Activated CD8-positive, alpha-beta memory T cell treated with anti-CD3 and anti-CD28 coated beads, Interleukin-2, amount 50 U/mL, for 24 hours (primary cell): ENCODE measurements around the gene EFCAB9.
A peak's percentile ranks its signal among the peaks of the same experiment; 100 is the strongest.
"Not testable (repeated sequence)": the region's sequence is repeated elsewhere in the genome, so short reads cannot be mapped to it uniquely, and the experiment has no call there.

Experiments
- DNase-seq: peaks from one replicate; pipeline ENCODE4 v3.0.0-alpha.2; 2020; ENCODE audit errors: extremely low read depth

EFCAB9 gene

GRCh38 chr5:172188033-172188892 is 5.7 kb upstream of the EFCAB9 start, which contains the start of gene STK10:
Gene STK10, minus strand, starts transcription at chr5:172188224. Its CDS starts 182 bp downstream, at chr5:172188042.
- DNase-seq: peak; percentile 77

DNA sequence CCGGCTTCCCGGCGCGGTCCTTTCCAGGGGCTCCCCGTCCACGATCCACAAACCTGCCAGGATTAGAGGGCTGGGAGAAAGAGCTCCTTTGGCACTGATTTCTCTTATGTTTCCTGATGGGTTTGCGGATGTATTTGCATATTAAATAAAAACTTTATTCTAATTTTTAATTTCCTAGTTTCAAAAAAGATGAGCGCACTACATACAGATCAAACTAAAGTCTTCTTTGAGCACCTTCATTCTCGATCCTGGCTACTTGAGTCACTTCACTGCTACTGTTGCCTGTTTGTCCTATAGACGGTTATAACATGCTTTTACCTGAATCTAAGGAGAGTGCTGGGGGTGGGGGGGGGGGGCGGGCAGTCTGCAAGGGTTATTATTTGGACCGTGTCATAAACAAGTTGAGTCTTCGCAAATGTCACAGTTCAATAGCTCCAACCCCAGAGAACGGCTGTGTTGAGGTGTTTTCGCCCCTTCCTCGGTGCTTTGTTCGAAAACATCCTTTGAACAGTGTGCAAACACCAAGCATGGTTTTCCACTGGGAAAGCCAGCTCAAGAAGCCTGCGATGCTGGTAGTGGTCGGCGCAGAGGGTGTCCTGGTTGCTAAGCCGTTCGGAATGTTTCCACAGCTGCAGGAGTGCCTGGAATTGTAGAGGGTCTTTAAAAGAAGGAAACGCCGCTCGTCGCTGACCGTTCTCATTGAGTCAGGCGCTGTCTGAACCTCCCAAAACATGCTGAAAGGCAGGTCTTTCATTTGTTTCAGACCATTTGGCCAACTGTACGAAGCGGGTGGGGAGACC is 4.9 kb upstream of the EFCAB9 start:
- DNase-seq: no peak

DNA sequence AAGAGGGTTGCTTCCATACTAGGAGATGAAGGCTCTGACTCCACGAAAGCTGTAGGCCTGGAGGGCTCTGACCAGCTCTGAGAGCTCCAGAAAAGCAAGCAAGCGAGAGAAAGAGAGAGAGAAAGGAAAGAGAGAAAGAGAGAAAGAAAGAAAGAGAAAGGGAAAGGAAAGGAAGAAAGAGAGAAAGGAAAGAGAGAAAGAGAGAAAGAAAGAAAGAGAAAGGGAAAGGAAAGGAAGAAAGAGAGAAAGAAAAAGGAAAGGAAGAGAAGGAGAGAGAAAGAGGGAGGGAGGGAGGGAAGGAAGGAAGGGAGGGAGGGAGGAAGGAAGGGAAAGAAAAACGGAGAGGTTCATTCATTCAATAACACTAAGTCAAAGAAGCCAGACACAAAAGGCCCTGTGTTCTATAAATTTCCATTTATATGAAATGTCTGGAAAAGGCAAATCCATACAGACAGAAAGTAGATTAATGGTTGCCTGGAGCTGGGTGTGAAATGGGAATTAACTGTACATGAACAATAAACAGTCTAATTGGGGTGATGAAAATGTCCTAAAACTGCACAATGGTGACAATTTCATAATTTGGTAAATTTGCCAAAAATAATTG is 4.2 kb upstream of the EFCAB9 start:
- no peak for DNase-seq

DNA sequence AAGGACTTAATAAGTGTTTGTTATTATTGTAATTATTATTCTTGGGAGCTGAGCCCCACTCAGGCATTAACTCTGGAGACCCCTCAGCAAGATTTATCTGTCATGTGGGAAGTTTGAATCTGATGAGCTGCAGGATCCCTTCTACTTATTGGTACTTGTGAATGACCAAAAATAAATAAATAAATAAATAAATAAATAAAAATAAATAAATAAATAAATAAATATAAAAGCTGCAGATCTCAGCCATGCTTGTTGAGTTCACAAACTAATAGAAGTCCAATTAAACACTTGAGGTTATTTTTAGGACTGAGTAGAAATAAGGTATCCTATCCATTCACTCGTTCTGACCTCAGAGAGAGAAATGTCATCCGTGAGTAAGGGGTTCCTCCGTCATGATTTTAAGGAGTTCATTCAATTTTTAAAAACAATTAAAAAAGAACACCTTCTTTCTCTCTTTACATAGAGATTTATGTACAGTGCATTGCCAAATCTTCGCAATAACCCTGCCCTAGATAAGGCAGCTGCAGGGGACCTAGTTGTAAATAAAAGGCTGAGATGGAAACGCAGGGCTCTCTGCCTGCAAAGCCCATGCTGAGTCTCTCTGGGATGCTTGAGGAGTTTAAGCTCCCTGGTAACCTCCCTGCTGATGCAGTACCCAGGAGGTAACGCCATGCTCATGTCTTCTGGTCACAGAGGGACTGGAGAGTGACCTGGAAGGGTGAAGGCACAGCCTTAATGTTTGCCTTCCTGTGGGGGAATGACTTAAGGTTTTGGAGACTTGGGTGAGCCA is 1.2 kb downstream of the EFCAB9 start:
- DNase-seq: no peak

- DNase-seq: not testable (repeated sequence)
These were observed 3.8 kb downstream of the EFCAB9 start for GRCh38 chr5:172197775-172198174.

- DNase-seq: no peak
These were observed 5.5 kb downstream of the EFCAB9 start for GRCh38 chr5:172199446-172199845.

DNA sequence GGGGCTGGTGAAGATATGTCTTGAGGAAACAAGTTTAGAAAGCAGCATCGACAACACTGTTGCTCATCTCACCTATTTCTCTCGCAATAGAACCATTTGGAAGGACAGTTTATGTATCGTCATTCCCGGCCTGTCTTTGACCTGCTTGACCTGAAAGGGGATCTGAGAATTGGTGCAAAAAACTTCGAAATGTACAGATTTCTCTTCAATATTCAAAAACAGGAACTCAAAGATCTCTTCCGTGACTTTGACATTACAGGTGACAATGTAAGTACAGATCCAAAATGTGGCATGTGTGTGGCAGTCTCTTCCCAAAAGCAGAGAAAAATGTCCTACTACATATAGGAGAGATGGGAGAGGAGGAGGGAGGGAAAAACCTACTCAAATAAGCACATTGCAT is 6.5 kb downstream of the EFCAB9 start:
- no peak for DNase-seq

DNA sequence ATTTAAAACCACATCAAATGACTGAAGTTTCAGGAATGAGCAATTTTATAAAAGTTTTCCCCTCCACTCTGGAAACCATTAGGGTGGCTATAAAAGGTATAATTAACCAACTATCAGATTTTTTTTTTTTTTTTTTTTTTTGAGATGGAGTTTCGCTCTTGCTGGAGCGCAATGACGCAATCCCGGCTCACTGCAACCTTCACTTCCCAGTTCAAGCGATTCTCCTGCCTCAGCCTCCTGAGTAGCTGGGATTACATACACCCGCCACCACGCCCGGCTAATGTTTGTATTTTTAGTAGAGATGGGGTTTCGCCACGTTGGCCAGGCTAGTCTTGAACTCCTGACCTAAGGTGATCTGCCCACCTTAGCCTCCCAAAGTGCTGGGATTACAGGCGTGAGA is 12.0 kb downstream of the EFCAB9 start:
- not testable (repeated sequence) for DNase-seq

- DNase-seq: no peak
These were observed 13.5 kb downstream of the EFCAB9 start for GRCh38 chr5:172207511-172207910.

DNA sequence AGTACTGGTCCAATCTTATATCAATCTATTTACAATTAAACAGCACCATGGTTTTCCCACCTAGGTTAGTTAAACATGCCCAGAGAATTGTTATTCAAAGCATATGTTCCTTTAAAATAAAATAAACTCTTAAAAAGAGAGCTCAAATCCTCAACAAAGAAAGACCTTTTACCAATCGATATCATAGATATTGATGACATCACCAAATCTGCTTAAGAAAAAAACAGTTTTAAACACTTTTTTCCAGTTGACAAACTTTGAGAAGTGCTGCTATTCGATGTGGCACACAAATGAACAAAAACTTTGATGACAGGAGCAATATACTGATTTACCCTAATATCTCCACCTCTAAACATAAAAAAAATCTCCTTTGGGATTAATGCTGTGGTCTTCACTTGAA is 15.7 kb downstream of the EFCAB9 start:
- no peak for DNase-seq

- no peak for DNase-seq
These were observed 17.7 kb downstream of the EFCAB9 start for GRCh38 chr5:172211676-172212075.

- DNase-seq: no peak
These were observed 19.2 kb downstream of the EFCAB9 start for GRCh38 chr5:172213126-172213525.

DNA sequence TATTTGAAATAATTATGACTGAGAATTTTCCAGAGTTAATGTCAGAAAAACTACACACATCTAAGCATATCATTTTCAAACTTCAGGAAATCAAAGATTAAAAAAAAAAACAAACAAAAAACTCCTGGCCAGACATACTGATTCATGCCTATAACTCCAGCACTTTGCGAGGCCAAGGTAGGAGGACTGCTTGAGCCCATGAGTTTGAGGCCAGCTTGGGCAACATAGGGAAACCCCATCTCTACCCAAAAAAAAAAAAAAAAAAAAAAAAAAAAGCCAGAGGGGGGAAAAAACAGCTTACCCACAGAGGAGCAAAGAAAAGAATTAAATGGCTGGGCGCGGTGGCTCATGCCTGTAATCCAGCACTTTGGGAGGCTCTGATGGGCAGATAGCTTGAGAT is 22.4 kb downstream of the EFCAB9 start:
- no peak for DNase-seq

- no peak for DNase-seq
These were observed 25.3 kb downstream of the EFCAB9 start for GRCh38 chr5:172219296-172219695.

- DNase-seq: no peak
These were observed 30.2 kb downstream of the EFCAB9 start for GRCh38 chr5:172223901-172224873.

- DNase-seq: no peak
These were observed 31.0 kb downstream of the EFCAB9 start for GRCh38 chr5:172224996-172225395.

DNA sequence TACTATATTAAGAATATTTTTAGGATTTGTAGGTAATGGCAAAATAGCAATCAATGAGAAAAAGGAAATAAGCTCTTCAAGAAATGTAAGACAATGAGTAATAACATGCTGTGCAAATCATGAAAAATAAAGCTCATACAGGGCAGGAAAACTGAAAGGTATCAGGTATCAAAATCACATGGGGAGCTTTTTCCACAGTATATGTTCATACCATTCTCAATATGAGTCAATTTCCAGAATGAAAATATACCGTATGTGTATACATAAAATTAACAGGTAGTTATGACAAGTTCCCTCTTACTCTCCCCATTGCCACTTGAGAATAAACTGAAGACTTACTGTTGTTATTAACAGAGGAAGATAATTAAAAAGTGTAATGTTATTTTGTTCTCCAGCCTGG is 35.9 kb downstream of the EFCAB9 start:
- no peak for DNase-seq

DNA sequence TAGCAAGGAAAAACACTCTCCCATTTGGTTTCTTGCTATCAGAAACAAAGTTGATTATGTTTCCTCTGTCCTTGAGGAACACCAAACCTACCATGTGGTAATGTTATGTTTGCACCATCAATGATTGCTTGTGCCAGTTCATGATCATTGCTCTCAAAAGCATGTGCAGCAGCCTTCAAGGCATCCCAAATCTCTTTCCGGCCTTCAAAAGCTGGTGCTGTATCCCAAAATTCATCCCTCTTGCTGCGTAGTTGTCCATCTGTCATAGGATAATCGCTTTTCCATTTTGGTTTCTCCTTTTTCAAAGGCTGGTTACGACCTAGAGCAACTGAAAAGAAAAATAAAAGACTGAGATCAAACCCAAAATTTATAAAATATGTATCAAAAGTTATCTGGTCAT is 40.1 kb downstream of the EFCAB9 start:
- no peak for DNase-seq

DNA sequence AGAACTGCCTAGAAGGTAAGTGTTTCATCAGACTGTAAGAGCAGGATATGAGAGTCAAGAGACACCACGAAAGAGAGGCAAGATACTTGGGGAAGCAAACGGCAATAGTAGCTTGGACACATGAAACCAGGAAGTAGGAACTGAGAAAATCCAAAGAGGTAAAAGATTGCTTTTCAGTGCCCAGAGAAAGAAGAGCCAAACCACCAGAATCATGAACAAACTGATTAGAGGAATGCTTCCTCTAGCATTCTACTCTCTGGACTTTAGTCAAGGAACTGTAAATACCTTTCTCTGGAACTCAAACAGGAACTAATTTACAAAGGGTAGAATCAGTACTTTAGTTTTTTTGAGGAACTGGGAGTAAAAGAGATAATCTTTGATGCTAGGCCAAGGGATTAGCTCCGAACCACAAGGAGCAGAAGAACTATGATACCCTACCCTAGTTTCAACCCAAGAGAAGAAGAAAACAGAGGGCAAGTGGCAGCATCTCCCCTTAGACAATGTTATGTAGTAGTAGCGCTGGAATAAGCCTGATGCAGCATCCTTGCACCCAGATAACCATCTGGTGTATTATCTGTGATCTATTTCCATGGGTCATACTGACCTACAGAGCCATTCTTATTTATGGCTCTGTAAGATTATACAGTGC is 41.3 kb downstream of the EFCAB9 start:
- no peak for DNase-seq
